HCT116 (cell line): Measurements from ENCODE around the gene LCE2B. TPM values are rescaled to one million over a fixed set of nuclear protein-coding genes. Genes with fewer than 3 reads are reported as not detected.

ENCODE experiments used
- ATAC-seq: fragments of 200-7000 bp; cut with Tn5 transposase; 2 replicates; pipeline ENCODE4 v1.9.1; 2020; ENCODE audit warnings: mild to moderate bottlenecking, moderate library complexity
- BruUV-seq: library from RNA; stranded (reverse); fragments of 400-500 nt; replicated peaks from 2 replicates; lab custom pipeline; 2021; lab: Mats Ljungman, UMichigan
- CTCF ChIA-PET: fragments of 300-600 bp; sonication (Branson Sonifier 250); formaldehyde crosslinking; loops from one replicate; lab custom pipeline; 2021; ENCODE audit warnings: antibody characterized with exemption; lab: Charles Lee
- POLR2A ChIA-PET: fragments of 300-600, 350-600 bp; sonication (Branson Sonifier 250); formaldehyde crosslinking; loops from one replicate; lab custom pipeline; 2021; ENCODE audit warnings: antibody characterized with exemption; lab: Charles Lee
- RAD21 ChIA-PET, 2 experiments: fragments of 300-600 bp; sonication (Branson Sonifier 250); formaldehyde crosslinking; loops; one replicate each; lab custom pipeline; 2023; ENCODE audit warnings: low total read pairs in 2 of 2; ENCODE audit not compliant: uncharacterized antibody in 2 of 2, unreplicated experiment in 2 of 2, low non-redundant PET in 1 of 2; lab: Charles Lee
- DNase-seq: peaks from one replicate; pipeline ENCODE4 v3.0.0-alpha.2; 2010; ENCODE audit warnings: low read depth, low spot score
- H2AFZ ChIP-seq: fragments of 200-600 bp; shearing (Covaris generic), sonication (generic); 2 replicates; pipeline ENCODE4 v1.6.1; 2017; ENCODE audit warnings: low read depth, mixed run types, mixed read lengths, antibody characterized with exemption, low read length; ENCODE audit not compliant: poor library complexity, severe bottlenecking
- H3K27ac ChIP-seq: 2 replicates; pipeline ENCODE4 v1.5.1; 2012; ENCODE audit warnings: low read depth, low read length
- H3K27me3 ChIP-seq: fragments of 200-600 bp; sonication (generic); 2 replicates; pipeline ENCODE4 v1.6.1; 2016; ENCODE audit warnings: mixed run types, low read length, mixed read lengths; ENCODE audit not compliant: insufficient read depth
- H3K36me3 ChIP-seq, 2 experiments: fragments of 200-500 bp in 1 of 2; fragments of 200-600 bp in 1 of 2; sonication (Bioruptor generic) in 1 of 2; sonication (generic) in 1 of 2; 2 replicates each; pipeline versions ENCODE4 v1.5.1 to v1.6.1; 2014 to 2016; ENCODE audit warnings: low read length in 2 of 2, inconsistent platforms in 1 of 2, mixed read lengths in 1 of 2, mixed run types in 1 of 2; ENCODE audit not compliant: insufficient read depth in 2 of 2, control insufficient read depth in 1 of 2
- H3K4me1 ChIP-seq, 2 experiments: fragments of 200-600 bp in 1 of 2; sonication (generic) in 1 of 2; 2 replicates each; pipeline versions ENCODE4 v1.5.1 to v1.6.1; 2012 to 2017; ENCODE audit warnings: low read length in 2 of 2, inconsistent platforms in 1 of 2, mild to moderate bottlenecking in 1 of 2, mixed read lengths in 1 of 2, mixed run types in 1 of 2, moderate library complexity in 1 of 2; ENCODE audit not compliant: insufficient read depth in 2 of 2, control insufficient read depth in 1 of 2
- H3K4me2 ChIP-seq: fragments of 200-600 bp; sonication (generic); 2 replicates; pipeline ENCODE4 v1.6.1; 2017; ENCODE audit warnings: mixed run types, low read length, mixed read lengths
- H3K4me3 ChIP-seq, 2 experiments: fragments of 200-600 bp in 1 of 2; sonication (generic) in 1 of 2; replicated peaks in 1 of 2; 2 replicates each; pipeline ENCODE4 v1.5.1; 2011 to 2016; ENCODE audit warnings: low read length in 2 of 2, control low read depth in 1 of 2, low read depth in 1 of 2, mild to moderate bottlenecking in 1 of 2, mixed read lengths in 1 of 2, mixed run types in 1 of 2
- H3K79me2 ChIP-seq: fragments of 200-600 bp; sonication (generic); 2 replicates; pipeline ENCODE4 v1.6.1; 2017; ENCODE audit warnings: mild to moderate bottlenecking, mixed run types, low read length, moderate library complexity, mixed read lengths; ENCODE audit not compliant: insufficient read depth
- H3K9ac ChIP-seq: fragments of 200-600 bp; sonication (generic); 2 replicates; pipeline ENCODE4 v1.6.1; 2016; ENCODE audit warnings: low read length, mixed read lengths
- H3K9me2 ChIP-seq: fragments of 200-600 bp; sonication (generic), shearing (Covaris generic); 2 replicates; pipeline ENCODE4 v1.6.1; 2017; ENCODE audit warnings: mixed run types, mild to moderate bottlenecking, moderate library complexity; ENCODE audit not compliant: insufficient read depth
- H3K9me3 ChIP-seq, 2 experiments: fragments of 200-500 bp in 1 of 2; fragments of 200-600 bp in 1 of 2; sonication (Bioruptor generic) in 1 of 2; sonication (generic) in 1 of 2; 2 replicates each; pipeline ENCODE4 v1.6.1; 2014 to 2017; ENCODE audit warnings: low read length in 2 of 2, mixed read lengths in 2 of 2, inconsistent platforms in 1 of 2, low read depth in 1 of 2, mild to moderate bottlenecking in 1 of 2, mixed run types in 1 of 2, moderate library complexity in 1 of 2; ENCODE audit not compliant: control insufficient read depth in 1 of 2, insufficient read depth in 1 of 2
- H4K20me1 ChIP-seq: fragments of 200-600 bp; sonication (generic), shearing (Covaris generic); 2 replicates; pipeline ENCODE4 v1.6.1; 2017; ENCODE audit warnings: mixed run types, mild to moderate bottlenecking, moderate library complexity; ENCODE audit not compliant: insufficient read depth
- CBX3 ChIP-seq: IDR thresholded peaks from 2 replicates; pipeline ENCODE4 v1.6.1; 2012; ENCODE audit warnings: low read depth
- CEBPB ChIP-seq: IDR thresholded peaks from 2 replicates; pipeline ENCODE4 v1.6.1; 2012; ENCODE audit warnings: low read depth
- EGR1 ChIP-seq: IDR thresholded peaks from 2 replicates; pipeline ENCODE4 v1.6.1; 2012; ENCODE audit warnings: low read depth
- ELF1 ChIP-seq: IDR thresholded peaks from 2 replicates; pipeline ENCODE4 v1.6.1; 2012; ENCODE audit warnings: low read depth, borderline replicate concordance
- JUND ChIP-seq: IDR thresholded peaks from 2 replicates; pipeline ENCODE4 v1.6.1; 2012
- POLR2A ChIP-seq: IDR thresholded peaks from 2 replicates; pipeline ENCODE4 v1.7.0; 2011; ENCODE audit warnings: borderline replicate concordance; ENCODE audit not compliant: insufficient read depth, insufficient read length; ENCODE audit errors: extremely low read depth
- POLR2AphosphoS5 ChIP-seq: IDR thresholded peaks from 2 replicates; pipeline ENCODE4 v1.6.1; 2011; ENCODE audit warnings: mild to moderate bottlenecking, low read depth, low read length, moderate library complexity
- RAD21 ChIP-seq: IDR thresholded peaks from 2 replicates; pipeline ENCODE4 v1.6.1; 2012; ENCODE audit warnings: low read depth, mild to moderate bottlenecking
- SP1 ChIP-seq: IDR thresholded peaks from 2 replicates; pipeline ENCODE4 v1.6.1; 2012; ENCODE audit warnings: low read depth
- SRF ChIP-seq: IDR thresholded peaks from 2 replicates; pipeline ENCODE4 v1.6.1; 2012; ENCODE audit warnings: low read depth
- TCF7L2 ChIP-seq: IDR thresholded peaks from 2 replicates; pipeline ENCODE4 v1.7.0; 2011; ENCODE audit warnings: borderline replicate concordance, inconsistent platforms; ENCODE audit not compliant: insufficient read depth, insufficient read length; ENCODE audit errors: extremely low read depth
- YY1 ChIP-seq: IDR thresholded peaks from 2 replicates; pipeline ENCODE4 v1.6.1; 2011; ENCODE audit warnings: low read length, low read depth, moderate library complexity, mild to moderate bottlenecking; ENCODE audit not compliant: insufficient replicate concordance; ENCODE audit errors: extremely low read depth
- ZFX ChIP-seq: fragments of 450-650 bp; IDR thresholded peaks from 2 replicates; pipeline ENCODE4 v1.6.1; 2017
- ZNF274 ChIP-seq: fragments of 200-500 bp; sonication (Bioruptor generic); IDR thresholded peaks from 2 replicates; pipeline ENCODE4 v1.6.1; 2014; ENCODE audit warnings: mild to moderate bottlenecking, low read depth, low read length, inconsistent platforms
- intact Hi-C: fragments of 100-400 bp; cut with micrococcal nuclease; formaldehyde crosslinking; loops from 2 replicates; pipeline ENCODE4 v1.10.0; 2022
- total RNA-seq: library from RNA; stranded (reverse); gene quantifications from one replicate; pipeline ENCODE4 v1.2.1, GENCODE V29; 2021; ENCODE audit not compliant: unreplicated experiment
- TF ChIP-seq, protein P1 (sequence below): IDR thresholded peaks from 2 replicates; pipeline ENCODE4 v1.6.1; 2012
- TF ChIP-seq, protein P2 (sequence below): IDR thresholded peaks from 2 replicates; pipeline ENCODE4 v1.6.1; 2011; ENCODE audit warnings: mild to moderate bottlenecking, low read length, moderate library complexity; ENCODE audit not compliant: insufficient replicate concordance; ENCODE audit errors: extremely low read depth

The LCE2B gene
- total RNA-seq, 1 experiment from 2014 or later = not detected

DNA sequence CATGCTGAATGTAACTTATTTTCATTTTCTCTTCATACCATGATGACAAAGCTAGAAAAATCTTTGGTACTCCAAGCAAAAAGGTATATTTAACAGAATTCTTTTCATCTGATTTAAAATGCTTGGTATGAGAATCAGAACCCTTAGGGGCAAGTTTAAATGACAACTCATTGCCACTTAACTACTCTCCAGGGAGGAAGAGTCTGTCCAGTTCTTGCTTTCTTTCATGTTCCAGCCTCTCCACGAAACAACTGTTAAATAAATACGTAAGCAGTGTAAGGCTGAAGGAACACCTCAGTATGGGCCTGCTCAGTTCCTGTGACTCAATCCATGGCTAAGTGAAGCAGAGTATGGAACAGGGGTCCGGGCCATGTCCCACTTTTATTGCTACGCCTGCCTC lies 13.8 kb downstream of the LCE2B start:
- no peaks in the 10 kb centered on the region for H4K20me1 ChIP-seq
- peaks cover 43% of the 10 kb centered on the region for H3K27me3 ChIP-seq
- no peak overlapping the region for H2AFZ ChIP-seq
- H3K4me2 ChIP-seq = no peak overlapping the region
- ATAC-seq = no peak
- RAD21 ChIA-PET = no interaction called here
- no TSS peak for BruUV-seq
- H3K79me2 ChIP-seq = no peaks in the 10 kb centered on the region
- H3K9ac ChIP-seq = no peak overlapping the region
- no peaks in the 10 kb centered on the region for H3K4me1 ChIP-seq
- intact Hi-C loops = no loop called here
- no peak overlapping the region for H3K27ac ChIP-seq
- no peak overlapping the region for H3K4me3 ChIP-seq
- TF ChIP-seq ZFX (no peak), POLR2AphosphoS5 (no peak), JUND (no peak), ZNF274 (no peak), RAD21 (no peak), SP1 (no peak), ELF1 (no peak), SRF (no peak), YY1 (no peak), CBX3 (no peak), POLR2A (no peak), EGR1 (no peak), CEBPB (no peak), TCF7L2 (no peak)
- TF ChIP-seq, protein P1, sequence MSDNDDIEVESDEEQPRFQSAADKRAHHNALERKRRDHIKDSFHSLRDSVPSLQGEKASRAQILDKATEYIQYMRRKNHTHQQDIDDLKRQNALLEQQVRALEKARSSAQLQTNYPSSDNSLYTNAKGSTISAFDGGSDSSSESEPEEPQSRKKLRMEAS = no peak
- TF ChIP-seq, protein P2, sequence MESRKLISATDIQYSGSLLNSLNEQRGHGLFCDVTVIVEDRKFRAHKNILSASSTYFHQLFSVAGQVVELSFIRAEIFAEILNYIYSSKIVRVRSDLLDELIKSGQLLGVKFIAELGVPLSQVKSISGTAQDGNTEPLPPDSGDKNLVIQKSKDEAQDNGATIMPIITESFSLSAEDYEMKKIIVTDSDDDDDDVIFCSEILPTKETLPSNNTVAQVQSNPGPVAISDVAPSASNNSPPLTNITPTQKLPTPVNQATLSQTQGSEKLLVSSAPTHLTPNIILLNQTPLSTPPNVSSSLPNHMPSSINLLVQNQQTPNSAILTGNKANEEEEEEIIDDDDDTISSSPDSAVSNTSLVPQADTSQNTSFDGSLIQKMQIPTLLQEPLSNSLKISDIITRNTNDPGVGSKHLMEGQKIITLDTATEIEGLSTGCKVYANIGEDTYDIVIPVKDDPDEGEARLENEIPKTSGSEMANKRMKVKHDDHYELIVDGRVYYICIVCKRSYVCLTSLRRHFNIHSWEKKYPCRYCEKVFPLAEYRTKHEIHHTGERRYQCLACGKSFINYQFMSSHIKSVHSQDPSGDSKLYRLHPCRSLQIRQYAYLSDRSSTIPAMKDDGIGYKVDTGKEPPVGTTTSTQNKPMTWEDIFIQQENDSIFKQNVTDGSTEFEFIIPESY = no peak
- POLR2A ChIA-PET = no interaction called here
- CTCF ChIA-PET = no interaction called here
- no peaks in the 10 kb centered on the region for H3K36me3 ChIP-seq
- no peaks in the 10 kb centered on the region for H3K9me3 ChIP-seq
- no peak for DNase-seq
- no peaks in the 10 kb centered on the region for H3K9me2 ChIP-seq
